NCI-H1105 (cell line): ENCODE measurements around the gene SORL1-AS1.
"Not testable (repeated sequence)": the region's sequence is repeated elsewhere in the genome, so short reads cannot be mapped to it uniquely, and the experiment has no call there.

Experiments
- DNase-seq: peaks from one replicate; lab custom pipeline; 2025; lab: John Stamatoyannopoulos, UW

The SORL1-AS1 gene

GRCh38 chr11:121452609-121453150 is at the start of gene SORL1-AS1:
Gene SORL1-AS1, minus strand, starts transcription at chr11:121452967.
- DNase-seq, result peak; percentile 61

- no peak for DNase-seq
Measured at GRCh38 chr11:121500717-121501116, 48.0 kb upstream of the SORL1-AS1 start.

GRCh38 chr11:121500275-121500674 is 47.5 kb upstream of the SORL1-AS1 start:
- no peak for DNase-seq

- DNase-seq, result no peak
Measured at GRCh38 chr11:121499405-121499804, 46.6 kb upstream of the SORL1-AS1 start.

- DNase-seq, result no peak
Measured at GRCh38 chr11:121497176-121497998, 44.6 kb upstream of the SORL1-AS1 start.

GRCh38 chr11:121494355-121495099 is 41.8 kb upstream of the SORL1-AS1 start:
- no peak for DNase-seq

- DNase-seq, result no peak
Measured at GRCh38 chr11:121489823-121490222, 37.1 kb upstream of the SORL1-AS1 start.

- no peak for DNase-seq
Measured at GRCh38 chr11:121488641-121489040, 35.9 kb upstream of the SORL1-AS1 start.

GRCh38 chr11:121488170-121488569 is 35.4 kb upstream of the SORL1-AS1 start:
- no peak for DNase-seq

GRCh38 chr11:121487191-121487590 is 34.4 kb upstream of the SORL1-AS1 start:
- DNase-seq, result no peak

GRCh38 chr11:121486054-121486453 is 33.3 kb upstream of the SORL1-AS1 start:
- no peak for DNase-seq

- DNase-seq, result no peak
Measured at GRCh38 chr11:121485216-121485615, 32.4 kb upstream of the SORL1-AS1 start.

- DNase-seq, result no peak
Measured at GRCh38 chr11:121483805-121484480, 31.2 kb upstream of the SORL1-AS1 start.

GRCh38 chr11:121482231-121483129 is 29.7 kb upstream of the SORL1-AS1 start:
- no peak for DNase-seq

GRCh38 chr11:121481484-121482230 is 28.9 kb upstream of the SORL1-AS1 start:
- DNase-seq, result not testable (repeated sequence)

GRCh38 chr11:121479698-121480238 is 27.0 kb upstream of the SORL1-AS1 start:
- no peak for DNase-seq

- DNase-seq, result no peak
Measured at GRCh38 chr11:121478895-121479697, 26.3 kb upstream of the SORL1-AS1 start.

GRCh38 chr11:121478226-121478894 is 25.6 kb upstream of the SORL1-AS1 start:
- DNase-seq, result no peak
